HG03520 (cell line): ENCODE measurements around the gene NRSN2.
"Not testable (repeated sequence)": the region's sequence is repeated elsewhere in the genome, so short reads cannot be mapped to it uniquely, and the experiment has no call there.

Source experiments
- ATAC-seq: cut with Tn5 transposase; IDR thresholded peaks from one replicate; pipeline ENCODE4 v1.9.1; 2021; ENCODE audit warnings: mild to moderate bottlenecking, moderate library complexity; ENCODE audit not compliant: unreplicated experiment

Gene NRSN2

DNA sequence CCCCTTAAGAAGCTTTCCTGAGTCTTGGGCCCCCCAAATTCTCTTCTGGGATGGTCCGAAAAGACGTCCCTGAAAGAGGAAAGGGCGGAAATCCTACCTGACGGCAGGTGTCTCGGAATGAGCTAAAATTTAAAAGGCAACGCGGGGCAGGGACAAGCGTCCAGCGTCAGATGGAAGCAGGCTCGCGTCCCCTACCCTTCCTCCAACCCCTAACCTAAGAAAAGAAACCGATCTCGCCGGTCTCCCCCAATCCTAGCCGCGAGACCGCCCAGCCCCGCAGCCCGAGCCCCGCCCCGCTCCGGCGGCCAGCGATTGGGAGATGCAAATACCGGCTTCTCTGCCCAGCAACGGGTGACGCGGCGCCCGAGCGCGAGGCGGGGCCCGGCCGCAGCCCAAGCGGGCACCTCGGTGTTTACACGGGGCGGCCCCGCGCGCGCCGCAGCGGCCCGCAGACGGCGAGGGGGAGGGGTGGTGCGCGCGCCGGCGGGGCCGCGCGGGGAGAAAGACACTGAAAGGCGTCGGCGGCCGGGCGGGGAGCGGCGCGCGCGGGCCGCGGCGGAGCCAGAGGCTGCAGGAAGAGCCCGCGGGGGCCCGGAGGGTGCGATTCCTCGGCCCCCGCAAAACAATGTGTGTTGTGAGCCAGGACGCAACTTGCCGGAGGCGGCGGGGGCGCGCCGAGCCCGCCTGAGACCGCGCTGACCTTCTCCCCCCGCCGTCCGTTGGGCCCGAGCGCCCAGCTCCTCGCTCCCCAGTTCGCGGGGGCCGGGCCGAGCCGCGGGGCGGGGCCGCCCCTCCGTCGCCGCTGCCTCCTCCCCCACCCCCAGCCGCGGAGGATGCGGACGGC is 21.6 kb upstream of the NRSN2 start, which contains the start of gene SOX12:
SOX12 (plus strand) TSS at position 508 of the 844 bp plus-strand sequence. CDS start 373 bp downstream, outside the sequence.
- peak; percentile 72 for ATAC-seq

DNA sequence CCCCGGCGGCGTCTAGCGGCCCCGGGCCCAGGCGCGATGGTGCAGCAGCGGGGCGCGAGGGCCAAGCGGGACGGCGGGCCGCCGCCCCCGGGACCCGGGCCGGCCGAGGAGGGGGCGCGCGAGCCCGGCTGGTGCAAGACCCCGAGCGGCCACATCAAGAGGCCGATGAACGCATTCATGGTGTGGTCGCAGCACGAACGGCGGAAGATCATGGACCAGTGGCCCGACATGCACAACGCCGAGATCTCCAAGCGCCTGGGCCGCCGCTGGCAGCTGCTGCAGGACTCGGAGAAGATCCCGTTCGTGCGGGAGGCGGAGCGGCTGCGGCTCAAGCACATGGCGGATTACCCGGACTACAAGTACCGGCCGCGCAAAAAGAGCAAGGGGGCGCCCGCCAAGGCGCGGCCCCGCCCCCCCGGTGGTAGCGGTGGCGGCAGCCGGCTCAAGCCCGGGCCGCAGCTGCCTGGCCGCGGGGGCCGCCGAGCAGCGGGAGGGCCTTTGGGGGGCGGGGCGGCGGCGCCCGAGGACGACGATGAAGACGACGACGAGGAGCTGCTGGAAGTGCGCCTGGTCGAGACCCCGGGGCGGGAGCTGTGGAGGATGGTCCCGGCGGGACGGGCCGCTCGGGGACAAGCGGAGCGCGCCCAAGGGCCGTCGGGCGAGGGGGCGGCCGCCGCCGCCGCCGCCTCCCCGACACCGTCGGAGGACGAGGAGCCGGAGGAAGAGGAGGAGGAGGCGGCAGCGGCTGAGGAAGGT is 20.8 kb upstream of the NRSN2 start:
- ATAC-seq = peak; percentile 5

DNA sequence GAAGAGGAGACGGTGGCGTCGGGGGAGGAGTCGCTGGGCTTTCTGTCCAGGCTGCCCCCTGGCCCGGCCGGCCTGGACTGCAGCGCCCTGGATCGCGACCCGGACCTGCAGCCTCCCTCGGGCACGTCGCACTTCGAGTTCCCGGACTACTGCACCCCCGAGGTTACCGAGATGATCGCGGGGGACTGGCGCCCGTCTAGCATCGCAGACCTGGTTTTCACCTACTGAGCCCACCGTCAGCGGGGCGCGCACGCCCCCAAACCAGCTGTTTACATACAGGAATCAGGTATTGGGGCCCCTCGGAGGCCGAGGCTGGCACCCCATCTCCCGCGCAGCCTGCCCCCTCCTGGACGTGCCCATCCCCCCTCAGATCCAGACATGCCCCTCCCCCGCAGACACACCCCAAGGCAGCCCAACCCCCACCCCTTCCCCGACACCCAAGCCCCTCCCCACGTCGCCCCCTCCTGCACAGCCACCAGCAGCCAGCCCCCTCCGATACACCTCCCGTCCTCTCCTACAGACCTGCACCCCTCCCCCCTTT is 20.2 kb upstream of the NRSN2 start:
- no peak for ATAC-seq

DNA sequence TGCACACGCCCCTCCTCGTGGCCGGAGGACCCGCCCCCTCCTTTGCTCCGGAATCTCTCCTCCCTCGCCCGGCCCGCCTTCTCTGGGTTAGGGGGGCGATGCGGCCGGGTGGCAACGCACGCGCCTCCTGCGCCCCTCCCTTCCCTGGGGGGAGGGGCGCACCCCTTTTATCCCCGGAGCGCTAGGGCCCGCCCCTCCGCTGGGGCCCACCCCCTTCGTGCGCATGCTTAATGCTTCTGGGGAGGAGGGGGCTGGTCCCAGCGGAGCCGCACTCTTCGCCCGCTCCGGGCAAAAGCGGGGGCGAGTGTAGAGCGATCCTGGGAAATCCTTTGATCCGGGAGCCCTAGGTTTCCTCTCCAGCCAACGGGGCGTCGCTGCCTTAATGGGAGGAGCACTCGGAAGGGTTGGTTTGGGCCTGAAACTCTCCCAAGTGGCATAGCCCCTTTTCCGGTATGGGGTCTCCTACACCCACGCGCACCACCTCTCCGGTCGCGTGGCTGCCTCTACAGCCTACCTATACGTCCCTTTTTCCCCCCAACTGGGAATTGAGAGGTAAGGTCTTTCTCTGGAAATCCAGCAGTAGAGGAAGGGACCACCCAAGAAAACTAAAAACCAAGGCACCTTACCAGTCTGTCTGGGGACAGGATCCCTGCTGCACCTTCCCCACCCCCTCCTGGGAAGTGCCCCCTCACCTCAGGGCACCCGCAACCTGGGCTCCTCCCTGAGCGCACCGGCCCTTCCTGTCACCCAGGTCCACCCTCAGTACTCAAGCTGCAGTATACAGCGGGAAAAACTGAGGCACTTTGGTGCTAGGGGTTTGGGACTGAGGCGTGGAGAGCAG is 19.5 kb upstream of the NRSN2 start:
- no peak for ATAC-seq

DNA sequence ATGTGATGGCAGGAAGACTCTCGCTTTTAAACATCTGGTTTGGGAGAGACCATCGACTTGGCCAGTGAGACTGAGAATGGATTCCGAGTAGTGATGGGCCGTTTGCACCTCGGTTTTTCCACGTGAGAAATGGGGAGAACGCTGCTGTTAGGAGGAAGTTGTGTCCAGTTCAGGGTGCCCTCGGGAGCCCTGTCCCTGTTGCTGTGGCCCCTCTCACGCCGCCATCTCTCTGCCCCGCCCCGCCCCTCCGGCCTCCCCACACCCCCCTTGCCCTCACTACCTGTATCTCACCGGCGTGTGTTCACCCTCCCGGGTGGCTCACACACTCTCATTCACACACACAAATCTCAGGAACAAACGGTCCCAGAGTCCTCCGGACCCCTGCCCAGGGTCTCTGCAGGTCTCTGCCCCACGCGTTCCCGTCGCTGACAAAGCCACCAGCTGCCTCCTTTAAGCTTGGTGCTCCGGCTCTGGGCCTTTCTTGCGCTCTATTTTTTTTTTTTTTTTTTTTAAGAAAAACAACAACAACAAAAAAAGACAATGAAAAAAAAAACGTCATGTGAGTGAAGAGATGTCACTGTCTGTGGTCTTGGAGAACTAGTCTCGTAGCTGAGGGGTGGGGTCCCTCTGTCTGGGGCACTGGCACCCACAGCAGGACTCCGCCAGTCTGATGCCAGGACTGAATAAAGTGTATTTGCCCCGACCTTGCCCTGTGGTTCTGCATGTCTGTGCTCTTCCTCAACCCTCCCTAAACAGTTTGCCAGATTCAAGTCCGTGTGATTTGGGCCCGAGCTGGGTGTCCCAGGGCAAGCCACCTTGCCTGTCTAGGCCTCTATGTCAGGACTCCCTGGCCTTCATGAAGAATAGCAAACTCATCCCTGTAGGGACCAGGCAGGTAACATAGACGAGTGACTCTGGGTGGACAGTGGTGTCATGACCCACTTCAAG is 18.6 kb upstream of the NRSN2 start:
- ATAC-seq = no peak

DNA sequence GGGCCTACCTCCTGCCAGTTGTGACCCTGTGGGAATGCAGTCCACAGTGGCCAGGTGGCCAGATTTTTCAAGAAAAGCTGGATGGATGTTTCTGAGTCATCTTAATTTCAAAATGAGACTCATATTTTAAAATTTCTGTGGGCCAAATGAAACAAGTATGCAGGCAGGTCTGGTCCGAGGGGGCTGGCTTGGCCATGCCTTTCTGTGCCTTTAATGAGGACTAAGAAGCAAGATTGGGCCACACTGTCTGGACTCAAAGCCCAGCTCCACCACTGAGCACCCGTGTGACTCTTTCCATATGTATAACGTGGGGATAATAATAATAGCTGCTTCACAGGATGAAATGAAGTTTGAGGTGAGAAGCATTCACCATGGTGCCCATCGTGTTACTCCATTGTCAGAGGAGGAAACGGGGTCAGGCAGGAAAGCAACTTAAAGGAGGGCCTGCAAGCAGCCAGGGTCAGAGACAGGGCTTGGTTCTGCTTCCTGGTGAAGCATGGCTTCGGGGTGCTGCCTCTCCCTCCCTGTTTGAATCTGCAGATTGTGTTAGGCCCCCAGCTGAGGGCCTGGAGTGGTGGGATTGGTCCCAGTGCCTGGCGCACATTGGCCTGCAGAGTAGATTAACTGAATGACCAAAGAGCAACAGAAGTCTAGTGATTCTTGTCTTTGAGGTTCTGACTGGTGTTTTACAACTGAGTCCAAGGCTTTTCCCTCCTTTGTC is 17.8 kb upstream of the NRSN2 start:
- ATAC-seq = no peak

DNA sequence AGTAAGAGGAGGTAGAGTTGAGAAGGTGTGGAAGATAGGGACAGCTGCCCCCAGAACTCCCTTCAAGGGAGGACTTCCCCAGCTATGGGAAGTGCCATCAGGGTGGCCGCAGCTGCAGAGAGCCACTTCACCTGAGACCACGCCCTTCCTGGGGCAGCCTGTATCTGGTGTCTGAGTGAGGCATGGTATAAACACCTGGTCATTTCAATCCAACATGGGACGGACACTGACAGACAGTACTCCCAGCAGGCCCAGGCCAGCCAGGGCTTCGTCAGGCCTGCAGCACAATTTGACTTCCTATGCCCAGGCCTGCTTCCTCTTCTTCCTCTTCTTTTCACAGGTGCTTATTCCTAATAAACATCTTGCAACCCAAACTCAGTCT is 17.1 kb upstream of the NRSN2 start:
- no peak for ATAC-seq

DNA sequence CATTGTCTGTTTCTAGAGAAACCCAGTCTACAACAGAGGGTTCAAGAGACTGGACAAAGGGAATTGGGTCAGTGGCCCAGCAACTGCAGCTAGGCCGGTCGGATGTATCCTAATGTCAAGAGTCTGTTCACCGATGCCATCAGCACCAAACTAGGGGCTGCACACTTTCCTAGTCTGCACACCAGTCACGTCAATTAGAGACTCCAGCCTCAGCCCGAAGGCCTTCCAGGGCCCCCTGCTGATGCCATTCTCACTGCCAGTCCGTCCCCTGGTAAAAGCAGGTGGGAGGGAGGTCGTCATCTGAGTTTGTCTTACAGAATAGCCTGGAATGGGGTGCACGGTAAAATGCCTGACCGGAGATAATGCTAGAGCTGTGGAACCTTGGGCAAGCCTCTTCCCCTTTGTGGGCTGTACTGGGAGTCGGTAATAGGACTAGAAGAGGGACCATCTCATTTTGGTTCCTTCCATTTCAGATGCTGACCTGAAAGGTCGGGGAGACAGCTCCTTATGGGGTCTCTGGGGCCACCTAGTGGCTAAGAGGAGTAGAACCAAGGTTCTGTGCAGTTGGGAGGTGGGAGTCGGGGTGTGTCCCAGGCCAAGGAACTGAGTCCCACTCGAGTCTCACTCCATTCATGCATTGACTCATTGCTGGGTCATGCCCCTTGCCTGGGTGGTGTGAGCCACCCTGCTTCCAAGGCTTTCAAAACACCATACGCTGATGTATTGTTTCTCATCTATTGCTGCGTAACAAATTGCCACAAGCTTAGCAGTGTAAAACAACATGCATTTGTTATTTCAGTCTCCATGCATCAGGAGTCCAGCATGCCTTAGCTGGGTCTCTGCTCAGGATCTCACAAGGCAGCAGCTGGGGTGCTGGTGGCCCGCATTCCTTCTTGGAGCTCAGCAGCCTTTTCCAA is 16.4 kb upstream of the NRSN2 start:
- peak; percentile 34 for ATAC-seq

DNA sequence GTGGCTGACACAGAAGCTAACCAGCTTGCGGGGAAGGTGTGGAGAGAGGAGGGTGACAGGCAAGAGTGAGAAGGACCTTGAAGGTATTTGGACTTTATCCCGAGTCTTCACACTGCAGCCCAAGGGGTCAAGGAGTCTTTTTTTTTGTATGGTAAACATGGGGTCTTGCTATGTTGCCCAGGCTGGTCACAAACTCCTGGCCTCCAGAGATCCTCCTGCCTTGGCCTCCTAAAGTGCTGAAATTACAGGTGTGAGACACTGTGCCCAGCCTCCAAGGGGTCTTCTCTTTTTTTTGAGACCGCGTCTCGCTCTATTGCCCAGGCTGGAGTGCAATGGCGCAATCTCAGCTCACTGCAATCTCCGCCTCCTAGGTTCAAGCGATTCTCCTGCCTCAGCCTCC is 12.3 kb upstream of the NRSN2 start:
- no peak for ATAC-seq

DNA sequence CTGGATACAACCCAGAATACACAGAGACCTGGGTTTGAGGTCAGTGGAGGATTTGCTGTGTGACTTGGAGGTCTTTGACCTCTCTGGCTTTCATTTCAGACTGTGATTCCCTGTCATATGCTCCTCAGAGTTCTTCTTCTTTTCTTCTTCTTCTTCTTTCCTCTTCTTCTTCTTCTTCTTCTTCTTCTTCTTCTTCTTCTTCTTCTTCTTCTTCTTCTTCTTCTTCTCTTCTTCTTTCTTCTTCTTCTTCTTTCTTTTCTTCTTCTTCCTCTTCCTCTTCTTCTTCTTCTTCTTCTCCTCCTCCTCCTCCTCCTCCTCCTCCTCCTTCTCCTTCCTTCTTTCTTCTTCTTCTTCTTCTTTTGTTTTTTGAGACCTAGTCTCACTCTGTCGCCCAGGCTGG is 10.9 kb upstream of the NRSN2 start:
- ATAC-seq = not testable (repeated sequence)

DNA sequence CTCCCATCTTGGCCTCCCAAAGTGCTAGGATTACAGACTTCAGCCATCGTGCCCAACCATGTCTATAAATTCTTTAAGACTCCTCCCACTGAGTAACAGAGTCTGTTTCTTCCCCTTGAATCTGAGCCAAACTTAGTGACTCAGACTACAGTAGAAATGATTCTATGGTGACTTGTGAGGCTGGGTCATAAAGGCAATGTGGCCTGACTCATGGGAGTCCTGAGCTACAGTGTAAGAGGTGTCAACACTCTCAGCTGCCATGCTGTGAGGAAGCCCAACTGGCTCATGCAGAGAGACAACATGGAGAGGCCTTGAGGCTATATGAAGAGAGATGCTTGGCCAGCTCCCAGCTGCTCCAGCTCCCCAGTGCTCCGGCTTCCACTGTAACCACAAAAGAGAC is 5.2 kb upstream of the NRSN2 start:
- no peak for ATAC-seq

DNA sequence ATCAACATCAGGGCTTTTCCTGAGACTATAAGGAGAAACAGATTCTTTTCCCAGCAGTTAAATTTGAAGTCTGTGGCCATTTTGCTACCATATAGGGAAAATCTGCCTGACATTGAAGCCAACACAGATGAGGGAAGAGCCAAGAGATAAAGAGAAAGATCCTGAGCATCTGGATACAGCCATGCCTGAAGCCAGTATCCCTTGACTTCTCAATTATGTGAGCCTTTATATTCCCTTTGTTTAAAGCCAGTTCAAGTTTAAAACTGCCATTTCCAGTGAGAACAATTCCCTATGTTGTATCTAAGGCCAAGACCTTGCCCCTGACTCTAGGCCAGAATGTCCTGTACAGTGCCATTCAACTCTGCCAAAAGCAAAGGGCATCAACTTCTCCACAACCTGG is 3.8 kb upstream of the NRSN2 start:
- ATAC-seq = no peak

DNA sequence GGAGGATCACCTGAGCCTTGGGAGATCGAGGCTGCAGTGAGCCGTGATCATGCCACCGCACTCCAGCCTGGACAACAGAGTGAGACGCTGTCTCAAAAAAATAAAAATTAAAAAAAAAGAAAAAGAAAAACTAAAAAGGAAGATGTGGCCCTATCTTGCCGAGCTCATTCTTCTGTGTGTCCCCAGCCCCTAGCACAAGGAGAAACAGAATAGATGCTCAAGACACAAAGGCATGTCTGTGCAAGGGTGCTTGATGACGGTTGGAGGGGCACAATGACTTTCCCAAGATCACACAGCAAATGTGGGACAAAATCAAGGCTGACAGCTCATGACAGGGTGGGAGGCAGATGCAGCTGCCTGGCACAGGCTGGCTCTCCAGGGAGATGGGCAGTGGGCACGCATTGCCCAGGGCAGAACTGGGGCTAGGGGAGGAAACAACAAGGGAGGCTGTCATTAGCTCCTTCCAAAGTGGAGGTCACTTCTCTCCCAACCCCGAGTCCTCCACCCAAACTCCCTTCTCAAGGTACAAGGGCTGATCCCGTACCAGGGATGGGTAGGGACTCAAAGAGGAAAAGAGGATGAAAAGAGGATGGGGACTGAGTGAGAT is 775 bp upstream of the NRSN2 start:
- no peak for ATAC-seq

DNA sequence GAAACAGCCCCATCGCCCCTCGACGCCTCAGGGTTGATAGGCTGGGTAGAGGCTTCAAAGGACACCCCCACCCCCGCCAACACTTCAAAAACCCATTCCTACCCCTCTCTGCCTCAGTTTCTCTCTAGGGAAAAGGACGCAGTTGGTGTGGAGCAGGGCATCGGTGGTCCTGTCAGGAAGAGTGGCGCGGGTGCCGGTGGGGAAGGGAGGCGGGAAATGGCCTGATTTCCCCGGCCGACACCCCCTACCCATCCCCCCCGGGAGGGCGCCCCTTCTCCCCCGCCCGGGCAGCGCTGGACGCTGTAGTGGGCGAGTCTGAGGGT is 367 bp downstream of the NRSN2 start:
- no peak for ATAC-seq

DNA sequence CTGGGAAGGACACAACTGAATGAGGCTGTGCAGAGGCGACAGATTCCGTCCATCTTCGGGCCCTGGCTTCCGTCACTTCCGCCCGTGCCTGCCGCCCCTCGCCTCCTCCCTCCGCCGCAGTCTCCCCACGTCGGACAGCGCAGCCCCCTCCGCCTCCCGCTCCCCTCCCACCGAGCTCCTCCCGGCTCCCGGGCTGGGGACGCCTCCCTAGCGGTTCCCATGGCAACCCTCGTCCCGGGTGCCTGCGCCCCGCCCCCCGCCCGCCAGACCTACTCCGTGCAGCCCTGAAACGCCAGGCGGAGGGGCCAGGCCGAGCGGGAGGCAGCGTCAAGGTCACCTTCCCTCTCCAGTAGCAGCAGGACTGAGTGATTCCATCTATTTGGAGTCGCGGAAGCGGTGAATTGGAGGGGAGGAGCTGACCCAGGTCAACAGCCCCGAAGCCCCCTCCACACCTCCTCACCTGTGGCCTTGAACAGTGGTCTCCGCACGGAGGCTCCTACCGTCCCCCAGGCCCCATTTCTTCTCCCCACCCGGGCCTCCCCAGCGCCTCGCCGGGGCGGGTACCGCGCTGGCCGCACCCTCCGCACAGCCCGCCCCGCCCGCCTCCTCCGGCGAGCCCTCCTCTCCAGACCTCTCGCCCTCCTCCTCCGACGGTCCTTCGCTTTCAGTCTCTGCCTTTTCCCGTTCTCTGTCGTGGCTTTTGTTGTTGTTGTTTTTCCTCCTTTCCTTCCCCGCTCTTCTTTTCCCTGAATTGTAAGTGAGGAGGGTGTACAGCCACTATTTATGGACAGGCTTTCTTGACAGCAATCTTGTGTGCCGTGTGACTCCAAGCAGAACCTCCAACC is 951 bp downstream of the NRSN2 start:
- peak; percentile 74 for ATAC-seq

DNA sequence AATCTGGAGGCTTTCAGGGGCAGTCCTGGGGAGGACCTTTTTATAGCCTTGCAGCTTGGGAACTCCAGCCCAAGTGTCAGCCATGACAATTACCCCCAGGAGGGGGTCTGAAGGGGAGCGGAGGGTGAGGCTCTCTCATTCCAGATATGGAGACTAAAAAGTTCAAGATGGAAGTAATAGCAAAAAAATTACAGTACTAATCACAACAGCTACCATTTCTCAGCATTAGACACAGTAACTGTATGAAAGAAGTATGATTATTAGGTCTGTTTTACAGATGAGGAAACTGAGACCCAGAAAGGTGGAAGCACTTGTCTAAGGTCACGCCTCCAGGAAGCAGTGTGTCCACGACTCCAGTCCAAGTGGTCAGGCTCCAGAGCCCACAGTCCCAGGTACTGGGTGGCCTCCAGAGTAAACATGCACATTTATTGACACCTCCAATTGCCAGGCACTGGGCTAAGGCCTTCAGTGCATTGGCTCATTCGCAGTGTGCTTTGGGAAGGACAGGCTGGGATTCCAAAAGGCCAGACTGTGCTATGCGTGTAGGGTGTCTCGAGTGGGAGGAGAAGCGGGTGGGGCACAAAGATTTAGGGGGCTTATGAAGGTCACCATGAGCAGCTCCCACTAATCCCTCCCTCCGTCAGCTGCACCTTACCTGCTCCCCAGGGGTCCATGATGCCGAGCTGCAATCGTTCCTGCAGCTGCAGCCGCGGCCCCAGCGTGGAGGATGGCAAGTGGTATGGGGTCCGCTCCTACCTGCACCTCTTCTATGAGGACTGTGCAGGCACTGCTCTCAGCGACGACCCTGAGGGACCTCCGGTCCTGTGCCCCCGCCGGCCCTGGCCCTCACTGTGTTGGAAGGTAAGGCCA is 2.3 kb downstream of the NRSN2 start:
- no peak for ATAC-seq
